Right ventricle myocardium inferior (tissue), 1 donor: ENCODE measurements around the gene ZNF850. TPM values are rescaled to one million over a fixed set of nuclear protein-coding genes. Genes with fewer than 3 reads are reported as not detected.

ENCODE experiments used
- ATAC-seq: fragments of 200-7000 bp; cut with Tn5 transposase; one replicate; pipeline ENCODE4 v1.9.1; 2020; ENCODE audit warnings: mild to moderate bottlenecking, moderate library complexity
- DNase-seq: peaks from one replicate; pipeline ENCODE4 v3.0.0; 2021; ENCODE audit errors: missing footprints
- intact Hi-C: fragments of 100-400 bp; cut with DNase I; formaldehyde crosslinking; loops from one replicate; pipeline ENCODE4 v1.11.0; 2022
- total RNA-seq: library from RNA; stranded (reverse); fragmentation: NEBNext Ultra II Directional; extraction: Animal tissue kit (Norgen Biotek cat#: 25700); gene quantifications from one replicate; pipeline ENCODE4 v1.2.1, GENCODE V29; 2021
- donor health status: DM: no; HTN: yes; CAD: no; lungs with severe emphysema.

ZNF850 gene
- total RNA-seq, 1 donor from 2014 or later, result 4.1 TPM

GRCh38 chr19:36719687-36720556 lies 52.7 kb downstream of the ZNF850 start:
- intact Hi-C loops, result no loop called here
- DNase-seq (no peak), ATAC-seq (no peak)

DNA sequence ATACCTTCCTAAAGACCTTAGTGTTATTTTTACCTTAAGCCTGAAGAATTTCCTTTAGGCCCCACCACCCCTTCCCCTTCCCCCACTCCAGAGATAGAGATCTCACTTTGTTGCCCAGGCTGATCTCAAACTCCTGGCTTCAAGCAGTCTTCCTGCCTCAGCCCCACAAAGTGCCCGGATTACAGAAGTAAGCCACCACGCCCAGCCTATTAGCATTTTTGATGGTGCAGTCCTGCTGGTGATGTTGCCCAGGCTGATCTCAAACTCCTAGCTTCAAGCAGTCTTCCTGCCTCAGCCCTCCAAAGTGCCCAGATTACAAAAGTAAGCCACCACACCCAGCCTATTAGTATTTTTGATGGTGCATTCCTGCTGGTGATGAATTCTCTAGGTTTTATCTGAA lies 63.2 kb downstream of the ZNF850 start:
- DNase-seq (no peak), ATAC-seq (no peak)
- intact Hi-C loops, result no loop called here

- intact Hi-C loops, result no loop called here
- no peak for DNase-seq
- ATAC-seq, result no peak
These were observed 65.5 kb downstream of the ZNF850 start for GRCh38 chr19:36707134-36707533.

DNA sequence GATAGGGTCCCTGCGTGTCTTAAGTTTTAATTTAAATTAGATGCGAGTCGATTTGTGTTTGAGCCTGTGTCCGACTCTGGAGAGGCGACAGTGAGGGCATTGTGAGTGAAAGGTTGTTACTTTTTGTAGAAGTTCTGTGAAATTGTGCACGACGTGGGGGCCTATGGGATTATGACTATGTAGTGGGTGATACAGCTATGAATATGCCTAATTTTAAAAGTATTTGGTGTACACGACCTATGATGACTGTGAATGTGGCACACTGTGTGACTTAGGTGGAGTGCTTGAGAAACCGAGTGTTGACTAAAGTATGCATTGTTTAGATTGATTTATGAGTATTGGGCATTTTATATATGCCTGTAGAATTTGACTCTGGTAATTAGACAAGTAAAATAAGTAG lies 84.5 kb downstream of the ZNF850 start:
- no peak for DNase-seq
- intact Hi-C loops, result no loop called here
- no peak for ATAC-seq

GRCh38 chr19:36687214-36688056 lies 85.2 kb downstream of the ZNF850 start, which contains the start of gene ZNF567:
TSS of gene ZNF567 (plus strand) at chr19:36687612. CDS start at chr19:36694868, 7,256 bp downstream.
- intact Hi-C loops, result loop anchor here (1.0 kb wide), 1 partner anchor 21 kb away; the partner anchor contains the start of gene ZNF461
- DNase-seq (peak; percentile 98), ATAC-seq (peak; percentile 99)

DNA sequence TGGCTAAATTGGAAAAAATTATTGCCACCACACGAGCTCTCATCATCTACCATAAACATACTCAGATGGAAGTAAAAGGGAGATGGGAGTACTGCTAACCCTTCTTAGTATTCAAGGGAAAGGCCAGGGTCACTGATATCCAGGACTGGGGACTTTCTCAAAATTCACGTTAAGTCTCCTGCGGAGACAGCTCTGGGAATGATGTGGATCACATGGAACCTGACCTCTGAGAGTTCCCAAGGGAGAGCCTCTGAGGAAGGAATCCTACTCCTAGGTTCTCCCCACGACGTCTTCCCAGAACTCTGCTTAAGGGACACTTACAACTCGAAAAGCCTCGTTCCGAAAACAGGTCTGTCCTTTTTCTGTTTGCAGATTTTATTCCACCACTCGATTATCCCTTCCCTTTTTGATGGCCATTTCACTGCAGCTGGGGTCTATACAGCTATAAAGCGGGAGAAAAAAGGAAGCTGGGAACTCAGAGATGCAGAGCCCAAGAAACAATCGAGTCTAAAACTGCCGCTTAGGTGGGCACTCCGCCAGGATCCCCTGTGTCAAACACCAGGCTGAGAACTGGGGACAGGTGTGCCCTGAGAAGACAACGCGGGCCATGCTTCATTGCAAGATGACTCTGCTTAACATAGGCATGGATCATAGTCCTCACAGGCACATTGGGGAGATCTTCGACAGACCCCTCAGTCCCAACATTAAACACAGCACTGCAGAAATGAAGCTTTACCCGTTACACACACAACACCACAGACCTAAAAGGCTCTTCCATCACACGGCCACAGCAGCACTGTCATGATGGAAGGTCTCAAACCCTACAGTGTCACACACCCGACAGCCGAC lies 86.0 kb downstream of the ZNF850 start:
- intact Hi-C loops, result loop anchor here (1.0 kb wide), 1 partner anchor 20 kb away; the partner anchor contains the start of gene ZNF461
- DNase-seq (no peak), ATAC-seq (peak; percentile 11)

GRCh38 chr19:36685835-36686234 lies 86.8 kb downstream of the ZNF850 start:
- DNase-seq (no peak), ATAC-seq (no peak)
- intact Hi-C loops, result no loop called here

GRCh38 chr19:36679455-36679854 lies 93.2 kb downstream of the ZNF850 start:
- ATAC-seq (no peak), DNase-seq (no peak)
- intact Hi-C loops, result no loop called here

- ATAC-seq, result no peak
- no peak for DNase-seq
- intact Hi-C loops, result no loop called here
These were observed 98.4 kb downstream of the ZNF850 start for GRCh38 chr19:36674201-36674600.

- ATAC-seq (peak; percentile 51), DNase-seq (no peak)
- intact Hi-C loops, result no loop called here
These were observed 100.2 kb downstream of the ZNF850 start for GRCh38 chr19:36672368-36672767.

DNA sequence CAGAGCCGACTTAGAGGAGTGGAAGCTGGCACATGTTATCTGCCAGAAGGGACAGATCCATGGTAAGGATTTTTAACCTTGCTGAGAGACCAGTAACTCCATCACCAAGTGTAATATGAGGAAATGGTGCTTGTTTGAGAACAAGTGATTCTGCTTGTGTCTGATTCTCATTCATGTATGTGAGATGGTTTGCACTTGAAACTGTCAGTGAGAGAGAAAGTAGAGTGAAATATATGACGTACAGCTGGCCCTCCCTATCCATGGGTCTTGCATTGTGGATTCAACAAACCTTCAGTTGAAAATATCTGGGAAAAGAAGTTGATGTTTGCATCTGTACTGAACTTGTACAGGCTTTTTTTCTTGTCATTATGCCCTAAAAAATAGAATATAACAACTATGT lies 104.0 kb downstream of the ZNF850 start:
- intact Hi-C loops, result loop anchor here (10.0 kb wide), 1 partner anchor 94 kb away; the partner anchor contains the start of gene ZNF529
- no peak for DNase-seq
- no peak for ATAC-seq

DNA sequence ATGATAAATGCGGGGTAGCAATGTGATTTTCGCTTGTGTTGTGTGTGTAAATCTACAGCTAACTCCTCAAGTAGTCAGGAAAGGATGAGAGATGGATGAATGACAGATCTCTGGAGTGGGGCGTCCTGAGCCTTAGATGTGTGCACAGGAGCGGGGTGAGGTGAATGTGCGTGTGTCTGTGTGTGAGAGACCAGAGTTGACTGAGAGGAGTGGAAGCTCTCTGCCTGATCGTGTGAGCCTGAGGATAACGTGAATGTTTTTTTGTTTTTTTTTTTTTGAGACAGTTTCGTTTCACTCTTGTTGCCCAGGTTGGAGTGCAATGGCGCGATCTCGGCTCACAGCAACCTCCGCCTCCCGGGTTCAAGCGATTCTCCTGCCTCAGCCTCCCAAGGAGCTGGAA lies 106.8 kb downstream of the ZNF850 start:
- intact Hi-C loops, result loop anchor here (1.0 to 10.0 kb wide), 2 partner anchors 21 to 91 kb away; partner anchors contain the start of genes ZNF529 and ZNF567
- ATAC-seq (no peak), DNase-seq (no peak)

Other genes starting within 250 kb of the ZNF850 start
- 9.1 TPM for gene ZNF260, start 244.5 kb downstream of the ZNF850 start, total RNA-seq
- 15.3 TPM for gene ZNF529, start 199.5 kb downstream of the ZNF850 start, total RNA-seq
- 19.5 TPM for gene ZNF382, start 167.5 kb downstream of the ZNF850 start, total RNA-seq
- 6.9 TPM for gene ZNF461, start 106.0 kb downstream of the ZNF850 start, total RNA-seq
- gene ZNF567, start 85.2 kb downstream of the ZNF850 start, total RNA-seq, result 3.2 TPM
- gene ZNF790, start 65.6 kb upstream of the ZNF850 start, total RNA-seq, result 8.3 TPM
- 3.1 TPM for gene ZNF345, start 78.1 kb upstream of the ZNF850 start, total RNA-seq
- gene ZNF829, start 143.5 kb upstream of the ZNF850 start, total RNA-seq, result 2.1 TPM
- 7.7 TPM for gene ZNF568, start 143.5 kb upstream of the ZNF850 start, total RNA-seq